DMS114 treated with DMSO at 0.1 percent for 48 hours (cell line): ENCODE results near the gene FBXL7.

Source experiments
- DNase-seq: peaks from one replicate; lab custom pipeline; 2025; ENCODE audit not compliant: unreplicated experiment; lab: John Stamatoyannopoulos, UW

FBXL7 gene

GRCh38 chr5:15575666-15576065, 75.7 kb downstream of the FBXL7 start:
- no peak for DNase-seq

- DNase-seq, result no peak
These were observed 77.2 kb downstream of the FBXL7 start for GRCh38 chr5:15577132-15577531.

GRCh38 chr5:15577831-15578230, 77.9 kb downstream of the FBXL7 start:
- DNase-seq, result no peak

GRCh38 chr5:15579193-15579990, 79.4 kb downstream of the FBXL7 start:
- DNase-seq, result no peak

- no peak for DNase-seq
These were observed 84.5 kb downstream of the FBXL7 start for GRCh38 chr5:15584528-15584927.

GRCh38 chr5:15585128-15585527, 85.1 kb downstream of the FBXL7 start:
- no peak for DNase-seq

- DNase-seq, result no peak
These were observed 86.0 kb downstream of the FBXL7 start for GRCh38 chr5:15585841-15586591.

GRCh38 chr5:15587916-15588315, 87.9 kb downstream of the FBXL7 start:
- DNase-seq, result no peak

- DNase-seq, result no peak
These were observed 92.7 kb downstream of the FBXL7 start for GRCh38 chr5:15592728-15593127.

GRCh38 chr5:15594977-15595568, 95.1 kb downstream of the FBXL7 start:
- DNase-seq, result no peak

GRCh38 chr5:15595929-15596328, 95.9 kb downstream of the FBXL7 start:
- DNase-seq, result no peak

- DNase-seq, result no peak
These were observed 97.0 kb downstream of the FBXL7 start for GRCh38 chr5:15596936-15597335.

- DNase-seq, result no peak
These were observed 97.8 kb downstream of the FBXL7 start for GRCh38 chr5:15597804-15598203.

GRCh38 chr5:15598294-15598902, 98.4 kb downstream of the FBXL7 start:
- DNase-seq, result no peak

- DNase-seq, result no peak
These were observed 100.1 kb downstream of the FBXL7 start for GRCh38 chr5:15600035-15600434.

- no peak for DNase-seq
These were observed 101.3 kb downstream of the FBXL7 start for GRCh38 chr5:15601274-15601673.

GRCh38 chr5:15601853-15602252, 101.9 kb downstream of the FBXL7 start:
- no peak for DNase-seq

GRCh38 chr5:15604986-15605385, 105.0 kb downstream of the FBXL7 start:
- DNase-seq, result no peak

GRCh38 chr5:15606197-15606596, 106.2 kb downstream of the FBXL7 start:
- DNase-seq, result no peak

GRCh38 chr5:15607076-15607475, 107.1 kb downstream of the FBXL7 start:
- no peak for DNase-seq

GRCh38 chr5:15609076-15609725, 109.2 kb downstream of the FBXL7 start:
- no peak for DNase-seq
